GM10248 (cell line): ENCODE data around the gene ABHD12B.

ENCODE experiments used
- CTCF ChIA-PET: fragments of 300-600 bp; sonication (Branson Sonifier 250); formaldehyde crosslinking; extraction: SDS; loops from one replicate; lab custom pipeline; 2021; ENCODE audit warnings: antibody characterized with exemption; lab: Yijun Ruan, JAX
- POLR2A ChIA-PET: fragments of 350-650 bp; sonication (Branson Sonifier 250); formaldehyde crosslinking; extraction: SDS; loops from one replicate; lab custom pipeline; 2020; ENCODE audit warnings: antibody characterized with exemption; lab: Yijun Ruan, JAX
- DNase-seq: peaks from one replicate; pipeline ENCODE4 v3.0.0; 2012; ENCODE audit errors: extremely low spot score
- TF ChIP-seq, protein P1 (sequence below): IDR thresholded peaks from 2 replicates; pipeline ENCODE4 v1.5.1; 2012; ENCODE audit warnings: mild to moderate bottlenecking, low read depth; ENCODE audit errors: extremely low read depth, missing control alignments, control extremely low read depth

ABHD12B gene

DNA sequence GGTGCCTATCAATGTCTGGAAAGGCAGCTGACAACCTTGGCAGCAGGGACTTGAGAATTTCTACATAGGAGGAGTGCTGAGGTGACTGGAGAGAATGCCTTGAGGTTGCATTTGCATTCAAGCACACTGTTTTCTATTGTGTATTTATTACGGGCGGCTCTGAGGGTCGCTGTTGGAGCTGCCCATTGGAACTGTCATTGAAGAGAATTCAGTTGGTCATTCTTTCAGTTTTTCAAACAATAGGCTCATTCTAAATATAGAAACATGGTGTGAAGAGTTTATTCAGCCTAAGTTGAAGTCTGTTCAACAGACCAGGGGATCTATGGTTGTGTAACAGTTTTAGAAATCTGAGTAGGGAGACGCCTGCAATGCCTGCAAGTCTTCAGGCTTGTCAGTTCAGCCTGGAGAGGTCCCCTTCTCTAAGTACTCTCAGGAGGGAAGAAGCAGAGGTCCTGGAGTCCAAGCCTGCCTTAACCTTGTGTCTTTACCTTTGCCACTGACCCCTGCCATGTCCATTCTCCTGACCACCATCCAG, 9.8 kb upstream of the ABHD12B start:
- ChIA-PET CTCF (interaction anchor here (0.9 to 9.5 kb wide), 18 partner anchors 8 to 322 kb away, joined by 3 to 112 read pairs (median 13); partner anchors contain the start of gene ABHD12B), POLR2A (no interaction called here)
- no peak for DNase-seq
- TF ChIP-seq, protein P1, sequence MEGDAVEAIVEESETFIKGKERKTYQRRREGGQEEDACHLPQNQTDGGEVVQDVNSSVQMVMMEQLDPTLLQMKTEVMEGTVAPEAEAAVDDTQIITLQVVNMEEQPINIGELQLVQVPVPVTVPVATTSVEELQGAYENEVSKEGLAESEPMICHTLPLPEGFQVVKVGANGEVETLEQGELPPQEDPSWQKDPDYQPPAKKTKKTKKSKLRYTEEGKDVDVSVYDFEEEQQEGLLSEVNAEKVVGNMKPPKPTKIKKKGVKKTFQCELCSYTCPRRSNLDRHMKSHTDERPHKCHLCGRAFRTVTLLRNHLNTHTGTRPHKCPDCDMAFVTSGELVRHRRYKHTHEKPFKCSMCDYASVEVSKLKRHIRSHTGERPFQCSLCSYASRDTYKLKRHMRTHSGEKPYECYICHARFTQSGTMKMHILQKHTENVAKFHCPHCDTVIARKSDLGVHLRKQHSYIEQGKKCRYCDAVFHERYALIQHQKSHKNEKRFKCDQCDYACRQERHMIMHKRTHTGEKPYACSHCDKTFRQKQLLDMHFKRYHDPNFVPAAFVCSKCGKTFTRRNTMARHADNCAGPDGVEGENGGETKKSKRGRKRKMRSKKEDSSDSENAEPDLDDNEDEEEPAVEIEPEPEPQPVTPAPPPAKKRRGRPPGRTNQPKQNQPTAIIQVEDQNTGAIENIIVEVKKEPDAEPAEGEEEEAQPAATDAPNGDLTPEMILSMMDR: no peak

DNA sequence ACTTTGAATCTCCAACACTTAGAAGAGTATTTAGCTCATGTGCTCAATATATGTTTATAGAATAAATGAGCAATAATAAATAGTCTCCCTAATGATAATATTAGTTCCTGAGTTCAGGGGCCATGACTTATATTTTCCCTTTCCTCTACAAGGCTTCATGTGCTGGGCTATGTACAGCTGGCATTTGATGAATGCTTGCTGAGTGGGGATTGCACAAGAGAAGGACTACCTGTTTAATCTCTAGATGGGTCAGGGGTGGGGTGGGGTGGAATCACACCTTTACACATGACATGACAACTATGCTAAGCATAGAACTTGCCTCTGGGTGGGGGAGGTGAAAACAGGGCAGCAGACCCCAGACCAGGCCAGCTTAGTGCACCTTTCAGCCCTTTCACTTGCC, 7.6 kb upstream of the ABHD12B start:
- no peak for DNase-seq
- TF ChIP-seq, protein P1: no peak
- POLR2A ChIA-PET: no interaction called here
- CTCF ChIA-PET: interaction anchor here (7.4 to 9.5 kb wide), 2 partner anchors 16 to 74 kb away, joined by 103 to 112 read pairs; no protein-coding TSS in a partner anchor

DNA sequence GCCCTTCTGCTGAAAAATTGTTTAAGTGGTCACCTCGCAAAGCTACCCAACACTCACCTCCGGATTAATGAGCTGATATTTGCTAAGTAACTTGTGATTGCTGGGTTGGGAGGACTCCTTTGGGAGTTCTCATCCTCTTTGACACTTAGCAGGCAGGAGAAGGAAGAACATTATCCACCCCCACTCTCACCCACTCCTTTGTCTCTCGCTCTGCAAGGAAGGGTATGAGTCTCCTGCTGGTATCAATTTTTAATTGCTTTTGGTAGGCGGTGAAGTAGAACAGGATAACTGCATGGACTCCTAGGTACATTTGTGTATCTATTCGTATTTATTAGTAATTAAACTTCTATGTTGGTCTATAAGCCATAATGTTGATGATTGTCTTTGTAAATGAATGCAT, 6.9 kb upstream of the ABHD12B start:
- CTCF ChIA-PET: interaction anchor here (1.5 to 9.5 kb wide), 4 partner anchors 10 to 87 kb away, joined by 4 to 103 read pairs (median 8); no protein-coding TSS in a partner anchor
- TF ChIP-seq, protein P1: no peak
- POLR2A ChIA-PET: no interaction called here
- DNase-seq: no peak

DNA sequence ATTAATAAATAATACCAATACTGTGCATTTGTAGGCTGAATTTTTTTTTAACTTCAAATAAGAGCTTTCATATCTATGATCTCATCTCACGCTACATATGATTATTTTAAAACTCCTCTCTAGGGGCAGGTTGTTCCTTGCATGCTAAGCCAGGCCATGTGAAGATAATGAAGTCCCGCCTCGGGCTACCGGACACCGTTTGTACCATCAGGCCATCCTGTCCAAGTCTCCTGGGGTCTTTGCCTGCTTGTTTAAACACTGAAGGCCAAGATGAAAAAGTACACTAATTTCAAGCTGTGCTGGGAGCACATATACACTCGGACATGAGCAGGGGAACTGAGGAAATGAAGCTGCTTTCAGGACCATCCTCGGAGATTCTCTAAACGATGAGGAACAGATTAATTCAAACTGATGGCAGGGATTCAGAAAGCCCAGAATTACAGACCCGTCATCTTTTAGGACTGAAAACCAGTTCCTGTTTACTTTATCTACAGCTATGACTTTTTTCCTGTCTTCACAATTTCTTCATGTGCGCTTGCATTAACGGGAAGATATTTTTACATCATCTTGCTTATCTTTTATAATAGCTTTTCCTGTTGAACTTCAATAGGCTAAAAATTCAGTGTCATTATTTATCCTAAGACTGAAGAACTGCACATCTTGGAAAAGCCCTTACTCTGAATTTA, 6.3 kb upstream of the ABHD12B start:
- ChIA-PET CTCF (interaction anchor here (1.5 to 9.5 kb wide), 4 partner anchors 10 to 87 kb away, joined by 4 to 103 read pairs (median 8); no protein-coding TSS in a partner anchor), POLR2A (no interaction called here)
- TF ChIP-seq, protein P1: no peak
- DNase-seq: no peak

DNA sequence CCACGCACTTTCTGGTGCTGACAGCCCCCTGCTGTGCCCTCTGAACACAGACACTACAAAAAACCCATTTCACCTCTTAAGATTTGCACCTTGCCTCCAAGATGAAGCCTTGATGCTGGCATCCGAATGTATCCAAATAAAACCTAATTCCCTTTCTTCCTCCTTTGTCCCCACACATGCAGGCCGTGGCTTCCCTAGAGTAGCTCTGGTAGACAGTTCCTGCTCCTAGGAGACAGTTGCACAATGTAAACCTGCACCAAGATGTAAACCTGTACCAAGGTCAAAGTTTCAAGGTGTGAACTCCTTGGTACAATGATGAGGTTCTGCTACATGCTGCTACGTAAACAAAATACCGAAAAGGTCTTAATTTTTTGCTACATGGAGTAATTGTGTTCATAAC, 625 bp upstream of the ABHD12B start:
- ChIA-PET POLR2A (no interaction called here), CTCF (interaction anchor here (1.0 to 3.3 kb wide), 2 partner anchors 8 to 11 kb away, joined by 3 to 35 read pairs; no protein-coding TSS in a partner anchor)
- no peak for DNase-seq
- TF ChIP-seq, protein P1: no peak

DNA sequence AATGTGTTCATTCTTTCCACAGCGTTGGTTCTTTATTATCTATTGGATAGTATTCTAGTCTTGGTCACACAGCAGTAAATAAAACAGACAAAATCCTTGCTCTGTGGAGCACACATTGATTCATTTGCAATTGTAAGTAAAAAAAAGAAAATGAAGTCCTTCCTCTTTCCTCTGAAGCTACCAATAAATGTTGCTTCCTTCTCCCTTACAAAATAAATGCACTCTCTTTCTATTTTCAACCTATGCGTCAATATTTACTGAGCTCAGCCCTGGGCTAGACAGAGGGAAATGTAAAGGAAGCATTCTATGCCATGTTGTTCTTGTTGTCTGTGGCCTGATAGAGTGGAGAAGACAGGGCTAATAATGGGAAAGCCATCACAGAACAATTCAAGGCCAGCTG, 2.9 kb downstream of the ABHD12B start:
- ChIA-PET CTCF (interaction anchor here (0.9 to 6.3 kb wide), 4 partner anchors 9 to 17 kb away, joined by 3 to 47 read pairs (median 8); no protein-coding TSS in a partner anchor), POLR2A (interaction anchor here (0.8 kb wide), 1 partner anchor 1107 kb away, joined by 5 read pairs; no protein-coding TSS in a partner anchor)
- TF ChIP-seq, protein P1: no peak
- DNase-seq: no peak
